DND-41 (cell line): Measurements from ENCODE around the gene LAMB4.

Source experiments
- ATAC-seq: fragments of 200-7000 bp; cut with Tn5 transposase; 3 replicates; pipeline ENCODE4 v1.9.1; 2021; ENCODE audit warnings: low read depth; ENCODE audit not compliant: insufficient read depth
- DNase-seq: peaks from one replicate; pipeline ENCODE4 v3.0.0-alpha.2; 2020
- H2AFZ ChIP-seq: 2 replicates; pipeline ENCODE4 v1.6.0; 2012; ENCODE audit warnings: low read depth, low read length
- H3K27ac ChIP-seq: 2 replicates; pipeline ENCODE4 v1.5.1; 2012; ENCODE audit warnings: low read length, inconsistent platforms
- H3K27me3 ChIP-seq: fragments of 200-600 bp; sonication (generic); 2 replicates; pipeline ENCODE4 v1.6.0; 2012; ENCODE audit warnings: low read length, mild to moderate bottlenecking, inconsistent platforms; ENCODE audit not compliant: insufficient read depth, poor library complexity
- H3K36me3 ChIP-seq: 2 replicates; pipeline ENCODE4 v1.5.1; 2012; ENCODE audit warnings: low read length, inconsistent platforms; ENCODE audit not compliant: insufficient read depth
- H3K4me1 ChIP-seq: 2 replicates; pipeline ENCODE4 v1.5.1; 2012; ENCODE audit warnings: mild to moderate bottlenecking, low read length; ENCODE audit not compliant: insufficient read depth
- H3K4me2 ChIP-seq: 2 replicates; pipeline ENCODE4 v1.6.0; 2012; ENCODE audit warnings: mild to moderate bottlenecking, moderate library complexity, low read length, inconsistent platforms; ENCODE audit not compliant: insufficient read depth
- H3K4me3 ChIP-seq, 2 experiments: fragments of 200-600 bp in 1 of 2; shearing (Covaris generic) in 1 of 2; 2 replicates each; pipeline ENCODE4 v1.5.1; 2012 to 2016; ENCODE audit warnings: inconsistent platforms in 2 of 2, low read length in 2 of 2, mild to moderate bottlenecking in 2 of 2, low read depth in 1 of 2, moderate library complexity in 1 of 2
- H3K79me2 ChIP-seq: 2 replicates; pipeline ENCODE4 v1.6.0; 2012; ENCODE audit warnings: low read length, inconsistent platforms; ENCODE audit not compliant: insufficient read depth
- H3K9ac ChIP-seq: 2 replicates; pipeline ENCODE4 v1.6.0; 2012; ENCODE audit warnings: low read depth, mild to moderate bottlenecking, inconsistent platforms, low read length, moderate library complexity
- H3K9me3 ChIP-seq: 2 replicates; pipeline ENCODE4 v1.5.1; 2012; ENCODE audit warnings: low read length, moderate library complexity, mild to moderate bottlenecking, inconsistent platforms; ENCODE audit not compliant: insufficient read depth, severe bottlenecking
- H4K20me1 ChIP-seq: 2 replicates; pipeline ENCODE4 v1.6.0; 2012; ENCODE audit warnings: low read length; ENCODE audit not compliant: insufficient read depth
- EZH2 ChIP-seq: IDR thresholded peaks from 3 replicates; pipeline ENCODE4 v1.6.1; 2012; ENCODE audit warnings: borderline replicate concordance, low read depth, mild to moderate bottlenecking, moderate library complexity, low read length, inconsistent platforms; ENCODE audit not compliant: severe bottlenecking
- TF ChIP-seq, protein P1 (sequence below): IDR thresholded peaks from 2 replicates; pipeline ENCODE4 v1.5.1; 2012; ENCODE audit warnings: borderline replicate concordance, low read length, moderate library complexity, mild to moderate bottlenecking; ENCODE audit not compliant: poor library complexity, severe bottlenecking; ENCODE audit errors: extremely low read depth

Gene LAMB4

DNA sequence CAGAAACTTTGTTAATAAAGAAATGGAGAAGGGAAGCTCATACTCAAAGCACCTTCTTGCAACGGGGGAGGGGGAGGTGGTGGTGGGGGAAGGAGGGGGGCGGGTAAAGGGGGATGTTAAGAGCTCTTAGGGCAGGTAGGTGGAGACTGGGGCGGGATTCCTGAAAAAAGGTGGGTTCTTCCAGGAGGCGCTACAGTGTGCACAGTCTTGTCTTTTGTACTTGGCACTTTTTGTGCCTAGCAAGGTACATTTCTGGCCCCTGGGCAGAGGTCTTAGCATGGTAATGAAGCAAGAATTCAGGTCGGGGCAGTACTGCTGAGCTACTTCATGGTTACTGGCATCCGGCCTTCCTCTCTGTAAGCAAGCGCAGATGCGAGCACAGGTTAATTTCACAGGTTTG is 15.2 kb upstream of the LAMB4 start:
- H4K20me1 ChIP-seq: no peaks in the 10 kb centered on the region
- H2AFZ ChIP-seq: no peak overlapping the region
- DNase-seq: no peak
- H3K27me3 ChIP-seq: peaks cover 9% of the 10 kb centered on the region
- no peaks in the 10 kb centered on the region for H3K79me2 ChIP-seq
- no peak overlapping the region for H3K4me3 ChIP-seq
- TF ChIP-seq EZH2: no peak
- TF ChIP-seq, protein P1, sequence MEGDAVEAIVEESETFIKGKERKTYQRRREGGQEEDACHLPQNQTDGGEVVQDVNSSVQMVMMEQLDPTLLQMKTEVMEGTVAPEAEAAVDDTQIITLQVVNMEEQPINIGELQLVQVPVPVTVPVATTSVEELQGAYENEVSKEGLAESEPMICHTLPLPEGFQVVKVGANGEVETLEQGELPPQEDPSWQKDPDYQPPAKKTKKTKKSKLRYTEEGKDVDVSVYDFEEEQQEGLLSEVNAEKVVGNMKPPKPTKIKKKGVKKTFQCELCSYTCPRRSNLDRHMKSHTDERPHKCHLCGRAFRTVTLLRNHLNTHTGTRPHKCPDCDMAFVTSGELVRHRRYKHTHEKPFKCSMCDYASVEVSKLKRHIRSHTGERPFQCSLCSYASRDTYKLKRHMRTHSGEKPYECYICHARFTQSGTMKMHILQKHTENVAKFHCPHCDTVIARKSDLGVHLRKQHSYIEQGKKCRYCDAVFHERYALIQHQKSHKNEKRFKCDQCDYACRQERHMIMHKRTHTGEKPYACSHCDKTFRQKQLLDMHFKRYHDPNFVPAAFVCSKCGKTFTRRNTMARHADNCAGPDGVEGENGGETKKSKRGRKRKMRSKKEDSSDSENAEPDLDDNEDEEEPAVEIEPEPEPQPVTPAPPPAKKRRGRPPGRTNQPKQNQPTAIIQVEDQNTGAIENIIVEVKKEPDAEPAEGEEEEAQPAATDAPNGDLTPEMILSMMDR: no peak
- no peak overlapping the region for H3K27ac ChIP-seq
- ATAC-seq: no peak
- H3K4me2 ChIP-seq: no peak overlapping the region
- no peaks in the 10 kb centered on the region for H3K4me1 ChIP-seq
- no peaks in the 10 kb centered on the region for H3K9me3 ChIP-seq
- no peaks in the 10 kb centered on the region for H3K36me3 ChIP-seq
- H3K9ac ChIP-seq: no peak overlapping the region

DNA sequence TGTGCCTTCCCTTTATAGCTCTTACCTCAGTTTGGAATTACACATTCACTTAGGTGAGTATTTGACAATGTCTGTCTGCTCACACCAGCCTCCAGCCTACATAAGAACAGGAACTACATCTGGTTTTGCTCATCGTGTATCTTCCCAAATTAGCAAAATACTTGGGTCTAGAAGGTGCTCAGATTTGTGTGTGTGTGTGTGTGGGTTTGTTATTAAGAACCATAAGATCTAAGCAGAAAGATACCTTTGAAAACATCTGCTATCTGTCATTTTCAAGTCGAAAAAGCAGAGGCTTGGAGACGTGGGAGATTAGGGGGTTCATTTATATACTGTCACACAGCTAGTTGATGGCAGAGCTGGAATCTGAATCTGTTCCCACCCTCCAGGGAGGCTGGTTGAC is 14.8 kb upstream of the LAMB4 start:
- TF ChIP-seq EZH2: no peak
- TF ChIP-seq, protein P1: no peak
- H3K27ac ChIP-seq: no peak overlapping the region
- no peak overlapping the region for H2AFZ ChIP-seq
- no peaks in the 10 kb centered on the region for H3K36me3 ChIP-seq
- no peaks in the 10 kb centered on the region for H3K4me1 ChIP-seq
- H3K79me2 ChIP-seq: no peaks in the 10 kb centered on the region
- H3K4me2 ChIP-seq: no peak overlapping the region
- DNase-seq (no peak), ATAC-seq (no peak)
- H3K27me3 ChIP-seq: peaks cover 13% of the 10 kb centered on the region
- H3K9ac ChIP-seq: no peak overlapping the region
- no peaks in the 10 kb centered on the region for H3K9me3 ChIP-seq
- H3K4me3 ChIP-seq: no peak overlapping the region
- no peaks in the 10 kb centered on the region for H4K20me1 ChIP-seq

DNA sequence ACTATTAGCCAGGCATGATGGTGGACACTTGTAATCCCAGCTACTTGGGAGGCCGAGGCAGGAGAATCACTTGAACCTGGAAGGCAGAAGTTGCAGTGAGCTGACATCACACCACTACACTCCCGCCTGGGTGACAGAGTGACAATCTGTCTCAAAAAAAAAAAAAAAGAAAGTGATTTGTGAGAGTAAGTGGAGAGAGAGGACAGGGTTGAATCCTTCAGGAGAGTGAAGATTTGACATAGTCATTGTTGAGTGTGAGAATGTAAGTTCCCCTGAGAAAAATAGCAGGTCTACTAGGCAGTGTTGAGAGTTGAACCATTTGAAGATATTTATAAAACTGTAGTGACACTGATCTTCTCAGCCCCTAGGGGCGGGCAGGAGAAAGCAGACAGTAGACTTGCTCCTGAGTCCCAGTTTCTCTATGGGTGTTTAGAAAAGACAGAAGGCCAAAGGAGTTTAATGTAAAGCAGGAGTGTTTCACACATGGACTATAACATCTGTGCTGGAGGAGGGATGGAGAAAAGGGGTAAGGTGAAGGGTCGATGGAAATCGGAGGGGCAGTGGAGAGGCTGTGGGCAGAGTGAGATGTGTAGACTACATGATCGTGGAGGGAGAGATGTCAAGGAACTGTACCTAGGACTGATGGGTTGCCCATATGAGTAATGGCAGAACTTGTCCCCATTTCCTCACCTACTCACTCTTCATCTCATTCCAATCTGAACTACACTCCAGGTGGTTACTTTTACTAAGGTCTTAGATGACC is 13.7 kb upstream of the LAMB4 start:
- Histone ChIP-seq H3K36me3 (no peaks in the 10 kb centered on the region), H2AFZ (no peak overlapping the region), H3K27ac (no peak overlapping the region), H3K79me2 (no peaks in the 10 kb centered on the region), H3K4me2 (no peak overlapping the region), H3K9ac (no peak overlapping the region), H3K4me1 (no peaks in the 10 kb centered on the region), H3K9me3 (no peaks in the 10 kb centered on the region), H3K27me3 (peaks cover 9% of the 10 kb centered on the region), H4K20me1 (no peaks in the 10 kb centered on the region), H3K4me3 (no peak overlapping the region)
- DNase-seq (no peak), ATAC-seq (no peak)
- TF ChIP-seq, protein P1: no peak
- TF ChIP-seq EZH2: no peak
